T-helper 1 cell treated with Interleukin-12 subunit alpha and Interleukin-12 subunit beta and Interleukin-4 antibody, amounts not matched to agents 30 ng/mL and 1 ng/mL, for 36 hours (primary cell): ENCODE data around the gene RNF225. TPM values are rescaled to one million over a fixed set of nuclear protein-coding genes. Genes with fewer than 3 reads are reported as not detected.
"Not testable (repeated sequence)": the region's sequence is repeated elsewhere in the genome, so short reads cannot be mapped to it uniquely, and the experiment has no call there.

Experiments
- intact Hi-C: fragments of 100-400 bp; cut with micrococcal nuclease; formaldehyde crosslinking; loops from one replicate; pipeline ENCODE4 v1.15.1; 2024
- total RNA-seq: library from RNA; stranded (reverse); gene quantifications from 2 replicates; pipeline ENCODE4 v1.2.3, GENCODE V29; 2022

The RNF225 gene
- total RNA-seq: 0.29 TPM in 1 of 2 replicates, not detected in the other

DNA sequence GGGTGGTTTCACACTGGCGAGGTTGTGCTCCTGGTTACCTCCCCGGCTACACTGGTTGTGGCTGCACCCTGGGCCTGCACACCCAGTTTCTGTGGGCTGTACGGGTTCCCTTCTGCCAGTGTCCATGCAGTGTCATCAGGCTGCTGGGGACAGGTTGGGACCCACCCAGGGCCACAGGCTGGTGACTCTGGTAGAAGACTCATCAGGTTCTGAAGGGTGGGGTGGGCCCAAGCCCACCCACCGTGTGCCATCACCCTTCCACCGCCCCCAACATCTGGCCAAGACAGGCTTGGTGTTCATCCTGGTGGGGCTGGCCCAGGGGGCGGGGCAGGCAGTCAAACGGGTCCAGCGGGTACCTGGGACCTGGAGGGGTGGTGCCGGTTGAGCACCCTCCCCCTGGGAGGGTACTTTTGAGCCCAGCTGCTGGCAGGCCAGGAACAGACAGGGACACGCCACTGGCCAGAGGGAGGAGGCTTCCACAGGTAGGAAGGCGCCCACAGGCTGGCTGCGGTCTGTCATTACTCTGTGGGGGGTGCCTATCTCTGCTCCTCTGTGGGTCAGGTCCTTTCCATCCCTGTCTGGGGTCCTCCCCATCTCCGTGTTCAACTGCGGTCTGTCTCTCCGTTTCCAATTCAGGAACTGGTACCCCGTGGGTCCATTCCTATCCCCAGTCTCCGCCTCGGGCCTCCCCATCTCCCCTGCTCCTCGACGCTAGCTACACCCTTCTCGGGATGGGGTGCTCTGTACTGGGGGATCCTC, at the start of gene RNF225:
TSS of gene RNF225 (plus strand) at position 437 of the 759 bp plus-strand sequence. CDS start 434 bp downstream, outside the sequence.
- intact Hi-C loops: no loop called here

DNA sequence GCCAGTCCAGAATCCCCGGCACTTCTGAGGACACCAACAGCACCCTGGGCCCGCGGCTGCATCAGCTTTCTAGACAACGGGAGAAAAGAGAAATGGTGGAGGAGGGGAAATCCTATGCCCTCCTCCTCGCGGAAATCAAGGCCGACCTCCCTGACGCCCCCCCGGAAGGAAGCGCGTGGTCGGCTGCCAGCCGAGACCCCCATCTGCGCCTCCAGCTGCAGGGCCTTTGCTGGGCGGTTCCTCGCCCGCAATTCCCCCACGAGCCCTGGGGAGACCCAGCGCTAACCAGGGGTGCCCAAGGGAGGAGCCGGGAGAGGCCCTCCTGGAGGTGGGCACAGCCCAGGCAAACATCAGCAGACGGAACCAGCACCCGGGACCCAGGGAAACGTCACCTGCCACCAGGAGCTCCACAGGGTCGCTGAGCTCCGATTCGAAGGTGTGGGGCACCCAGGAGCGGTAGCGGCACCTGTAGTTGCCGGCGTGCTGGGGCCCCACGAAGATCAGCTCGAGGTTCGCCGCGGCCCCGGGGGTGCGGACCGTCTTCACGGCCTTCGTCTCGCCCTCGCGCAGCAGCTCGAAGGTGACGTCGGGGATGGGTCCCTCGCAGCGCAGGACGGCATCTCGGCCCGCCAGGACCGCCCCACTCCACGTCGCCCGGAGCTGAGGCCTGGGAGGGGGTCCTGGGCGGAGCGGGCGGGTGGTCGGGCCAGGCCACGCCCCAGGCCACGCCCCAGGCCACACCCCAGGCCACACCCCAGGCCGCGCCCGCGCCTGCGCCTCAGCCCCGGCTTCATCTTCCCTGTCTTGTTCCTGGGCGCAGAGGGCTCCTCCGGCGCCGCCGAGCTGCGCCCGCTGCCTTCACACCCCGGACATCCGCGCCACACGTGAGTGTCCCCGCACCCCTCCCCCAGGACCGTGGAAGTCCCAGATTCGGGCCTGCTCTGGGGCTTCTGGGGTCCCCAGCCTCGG, 48.2 kb upstream of the RNF225 start:
- intact Hi-C loops: loop anchor here (1.0 kb wide), 8 partner anchors 9 to 69 kb away; partner anchors contain the start of genes ERVK3-1, ZNF497, ZNF584 and ZNF8

DNA sequence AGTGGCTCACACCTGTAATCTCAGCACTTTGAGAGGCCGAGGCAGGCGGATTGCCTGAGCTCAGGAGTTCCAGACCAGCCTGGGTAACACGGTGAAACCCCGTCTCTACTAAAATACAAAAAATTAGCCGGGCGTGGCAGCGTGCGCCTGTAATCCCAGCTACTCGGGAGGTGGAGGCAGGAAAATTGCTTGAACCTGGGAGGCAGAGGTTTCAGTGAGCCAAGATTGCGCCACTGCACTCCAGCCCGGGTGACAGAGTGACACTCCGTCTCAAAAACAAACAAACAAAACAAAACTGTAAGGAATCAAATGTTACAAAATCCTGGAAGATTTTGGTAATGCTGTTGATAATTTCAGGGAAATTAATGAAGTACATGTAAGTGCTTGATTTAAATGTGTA, 47.4 kb upstream of the RNF225 start:
- intact Hi-C loops: not testable (repeated sequence)

DNA sequence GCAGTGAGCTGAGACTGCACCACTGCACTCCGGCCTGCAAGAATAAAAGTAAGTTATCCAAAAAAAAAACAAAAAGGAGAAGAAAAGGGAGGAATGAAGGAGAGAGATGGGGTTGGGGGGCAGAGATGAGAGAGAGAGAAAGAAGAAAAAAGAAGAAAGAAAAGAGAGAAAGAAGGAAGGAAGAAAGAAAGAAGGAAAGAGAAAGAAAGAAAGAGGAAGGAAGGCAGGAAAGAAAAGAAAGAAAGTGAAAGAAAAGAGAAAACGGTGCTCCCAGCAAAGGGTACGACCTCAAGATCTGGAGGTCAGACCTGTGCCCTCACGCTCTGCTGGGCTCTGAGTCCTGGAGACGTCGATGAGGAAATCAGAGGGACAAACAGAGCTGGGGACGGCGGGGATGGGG, 45.9 kb upstream of the RNF225 start:
- intact Hi-C loops: no loop called here

DNA sequence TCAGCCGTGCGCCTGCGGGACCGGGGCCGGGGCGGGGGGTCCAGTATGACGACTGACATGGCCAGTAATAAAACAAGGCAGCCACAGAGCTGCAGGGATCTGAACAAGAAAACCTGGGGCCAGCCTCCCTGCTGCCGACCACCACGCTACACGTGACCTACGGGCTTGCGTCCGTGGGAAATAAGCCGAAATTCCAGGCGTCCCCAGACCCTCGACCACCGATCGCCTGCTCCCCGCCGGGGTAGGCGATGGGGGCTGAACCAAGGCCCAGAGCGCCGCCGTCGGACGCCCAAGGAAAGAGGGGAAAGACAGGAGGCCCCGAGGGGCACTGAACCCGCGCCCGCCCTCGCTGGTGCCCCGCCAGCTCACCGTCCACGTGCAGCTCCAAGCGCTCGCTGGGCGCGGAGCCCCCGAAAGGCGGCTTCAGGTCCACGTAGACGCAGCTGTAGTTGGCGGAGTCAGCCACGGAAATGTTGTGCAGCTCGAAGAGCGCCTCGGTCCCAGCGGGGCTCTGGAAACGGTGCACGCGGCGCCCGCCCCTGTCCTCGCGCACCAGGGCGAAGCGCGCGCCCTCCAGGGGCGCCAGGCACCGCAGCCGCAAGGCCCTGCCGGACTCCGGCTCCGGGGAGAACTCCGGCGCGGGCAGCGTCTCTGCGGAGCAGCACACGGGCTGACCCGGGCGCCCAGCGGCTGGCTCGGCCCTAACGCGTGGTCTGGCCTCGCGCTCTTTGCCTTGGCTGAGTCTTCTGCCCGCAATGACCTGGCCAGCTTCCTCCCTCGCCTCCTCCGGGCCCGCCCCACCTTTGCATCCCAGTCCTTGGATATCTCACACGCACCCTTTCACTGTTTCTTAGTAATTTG, 45.2 kb upstream of the RNF225 start:
- intact Hi-C loops: no loop called here

DNA sequence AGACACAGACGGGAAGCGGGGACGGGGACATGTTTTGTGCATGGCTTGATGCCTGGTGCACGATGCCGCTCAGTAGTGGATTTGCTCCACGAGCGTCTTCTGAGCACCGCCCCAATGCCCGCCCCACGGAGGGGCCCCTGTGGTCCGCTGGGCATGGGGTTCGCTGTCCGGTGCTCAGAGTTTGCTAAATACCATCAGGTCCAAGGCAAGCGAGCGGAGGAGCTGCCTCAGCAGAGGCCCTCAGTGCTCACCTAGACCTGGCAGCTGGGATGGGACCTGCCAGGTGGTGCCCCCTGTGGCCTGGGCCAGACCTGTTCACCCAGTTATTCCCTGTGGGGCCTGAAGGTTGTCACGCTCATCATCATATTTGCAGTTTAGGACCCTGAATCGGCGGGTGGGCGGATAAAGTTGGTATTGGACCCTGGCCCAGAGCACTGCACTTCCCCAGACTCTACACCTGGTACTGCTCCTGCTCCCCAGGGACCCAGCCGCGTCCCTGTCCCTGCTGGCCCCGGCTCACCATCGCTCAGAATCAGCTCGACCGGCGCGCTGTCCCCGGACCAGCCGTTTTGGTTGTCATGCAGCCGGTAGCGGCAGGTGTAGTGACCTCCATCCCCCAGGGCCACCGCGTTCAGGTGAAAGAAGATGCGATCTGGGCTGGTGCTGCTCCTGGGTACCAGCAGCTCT, 44.4 kb upstream of the RNF225 start:
- intact Hi-C loops: no loop called here

DNA sequence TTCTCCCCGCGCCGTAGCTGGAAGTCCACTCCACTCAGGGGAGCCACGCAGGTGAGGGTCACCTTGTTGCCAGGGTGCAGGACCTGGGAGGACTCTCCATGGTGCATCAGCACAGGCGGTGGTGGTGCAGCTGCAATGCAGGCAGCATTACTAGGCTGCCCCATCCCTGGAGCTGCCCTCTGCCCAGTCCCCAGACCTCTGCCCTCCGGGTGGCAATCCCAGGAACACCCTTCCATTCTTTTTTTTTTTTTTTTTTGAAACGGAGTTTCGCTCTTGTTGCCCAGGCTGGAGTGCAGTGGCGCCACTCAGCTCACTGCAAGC, 43.9 kb upstream of the RNF225 start:
- intact Hi-C loops: no loop called here

DNA sequence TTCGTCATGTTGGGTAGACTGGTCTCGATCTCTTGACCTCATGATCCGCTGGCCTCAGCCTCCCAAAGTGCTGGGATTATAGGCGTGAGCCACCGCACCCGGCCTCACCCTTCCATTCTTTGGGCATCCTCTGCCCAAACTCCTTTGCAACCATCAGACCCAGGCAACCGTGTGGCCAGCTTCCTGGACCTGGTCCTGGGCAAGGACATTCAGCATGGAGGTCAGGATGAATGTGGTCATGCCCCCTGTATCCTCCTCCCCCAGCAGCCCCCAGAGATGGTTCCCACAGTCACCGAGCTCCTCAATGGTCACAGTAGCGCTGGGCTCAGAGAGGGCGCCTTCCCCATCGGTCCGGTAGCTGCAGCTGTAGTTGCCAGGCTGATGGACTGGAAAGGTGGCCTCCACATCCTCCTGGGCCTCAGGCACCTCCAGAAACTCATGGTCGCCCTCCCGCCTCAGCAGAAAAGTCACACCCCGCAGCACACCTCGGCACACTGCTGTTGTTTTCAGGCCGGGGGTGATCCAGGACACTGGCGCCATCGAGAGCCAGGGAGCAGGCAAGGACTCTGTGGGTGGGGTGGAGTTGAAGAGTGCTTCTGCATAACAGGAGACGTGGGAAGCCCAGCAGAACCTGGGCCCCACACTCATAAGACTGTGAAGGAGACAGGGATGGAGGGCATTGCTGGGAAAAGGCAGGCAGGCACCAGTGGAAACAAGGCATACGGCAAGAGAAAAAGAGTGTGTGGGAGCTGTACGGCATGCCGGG, 43.3 kb upstream of the RNF225 start:
- intact Hi-C loops: no loop called here

DNA sequence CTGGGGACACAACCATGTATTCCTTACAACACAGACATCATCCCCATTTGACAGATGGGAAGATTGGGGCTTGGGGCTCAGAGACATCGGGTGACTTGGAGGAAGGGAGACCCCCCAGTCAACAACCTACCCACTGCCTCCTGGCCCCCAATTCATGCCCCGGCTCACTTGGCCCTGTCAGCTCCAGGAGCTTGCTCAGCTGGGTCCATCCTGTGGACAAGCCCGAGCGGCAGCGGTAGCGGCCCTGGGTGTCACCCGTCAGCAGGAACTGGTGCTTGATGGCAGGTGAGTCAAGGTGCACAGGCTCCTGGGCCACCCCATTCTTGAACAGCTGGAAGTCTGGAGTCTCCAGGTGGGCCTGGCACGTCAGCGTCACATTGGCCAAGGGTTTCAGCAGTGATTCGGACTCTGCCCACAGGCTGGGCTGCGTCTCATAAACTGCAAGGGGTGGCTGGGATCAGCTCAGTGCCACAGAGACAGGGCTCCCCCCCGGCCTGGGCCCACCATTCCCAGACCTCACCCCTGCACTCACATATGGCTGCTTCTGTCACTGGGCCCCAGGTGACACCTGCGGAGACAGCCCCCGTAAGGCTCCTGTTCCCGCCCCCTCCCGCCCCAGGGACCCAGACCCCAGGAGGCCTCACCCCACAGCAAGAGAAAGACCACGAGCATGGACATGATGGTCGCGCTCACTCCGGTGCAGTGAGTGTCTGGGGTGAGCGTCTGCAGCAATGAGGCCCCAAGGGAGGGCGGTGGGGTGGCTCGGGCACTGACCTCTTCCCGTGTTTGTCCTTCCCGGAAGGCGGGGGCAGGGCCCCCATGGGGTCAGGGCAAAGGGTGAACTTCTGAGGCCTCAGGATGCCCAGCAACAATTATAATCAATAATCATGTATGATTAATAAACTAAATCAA, 42.4 kb upstream of the RNF225 start, which contains the start of gene A1BG:
TSS of gene A1BG (minus strand) at position 733 of the 912 bp plus-strand sequence. CDS start at position 678, 55 bp downstream.
- intact Hi-C loops: loop anchor here (1.0 kb wide), 1 partner anchor 24 kb away; no protein-coding TSS in a partner anchor

DNA sequence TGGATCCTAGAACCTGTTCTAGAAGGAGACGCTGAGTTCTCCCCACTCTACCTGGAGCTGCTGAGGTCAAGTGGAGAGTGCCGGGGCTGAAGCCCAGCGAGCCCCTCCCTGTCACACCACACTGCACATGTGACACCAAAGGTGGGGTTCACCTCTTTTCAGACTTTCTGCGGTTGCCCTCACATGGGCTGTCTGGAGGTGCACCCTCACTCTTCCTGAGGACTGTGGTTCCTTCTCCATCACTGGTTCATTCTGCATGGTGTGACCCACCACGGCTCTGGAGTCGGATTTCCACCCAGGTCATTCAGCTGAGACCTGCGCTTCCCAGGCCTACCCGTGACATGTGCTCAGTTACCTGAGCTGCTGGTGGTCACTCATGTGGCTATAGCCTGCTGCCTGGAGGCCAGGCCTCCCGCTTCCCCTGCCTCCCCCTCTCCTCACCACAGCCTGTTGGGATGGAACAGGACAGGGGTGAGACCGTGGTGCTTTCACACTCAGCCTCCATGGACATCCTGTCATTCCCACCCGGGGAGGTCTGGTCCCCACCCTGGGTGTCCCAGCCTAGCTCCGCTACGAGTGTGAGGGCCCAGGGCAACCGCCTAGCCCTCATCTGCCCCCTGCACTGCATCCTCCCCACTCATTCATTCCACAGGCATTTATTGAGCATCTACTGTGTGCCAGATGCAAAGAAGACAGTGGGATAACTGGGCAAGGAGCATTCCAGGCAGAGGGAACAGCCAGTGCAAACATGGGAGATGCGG, 41.6 kb upstream of the RNF225 start:
- intact Hi-C loops: loop anchor here (1.0 kb wide), 1 partner anchor 25 kb away; no protein-coding TSS in a partner anchor

DNA sequence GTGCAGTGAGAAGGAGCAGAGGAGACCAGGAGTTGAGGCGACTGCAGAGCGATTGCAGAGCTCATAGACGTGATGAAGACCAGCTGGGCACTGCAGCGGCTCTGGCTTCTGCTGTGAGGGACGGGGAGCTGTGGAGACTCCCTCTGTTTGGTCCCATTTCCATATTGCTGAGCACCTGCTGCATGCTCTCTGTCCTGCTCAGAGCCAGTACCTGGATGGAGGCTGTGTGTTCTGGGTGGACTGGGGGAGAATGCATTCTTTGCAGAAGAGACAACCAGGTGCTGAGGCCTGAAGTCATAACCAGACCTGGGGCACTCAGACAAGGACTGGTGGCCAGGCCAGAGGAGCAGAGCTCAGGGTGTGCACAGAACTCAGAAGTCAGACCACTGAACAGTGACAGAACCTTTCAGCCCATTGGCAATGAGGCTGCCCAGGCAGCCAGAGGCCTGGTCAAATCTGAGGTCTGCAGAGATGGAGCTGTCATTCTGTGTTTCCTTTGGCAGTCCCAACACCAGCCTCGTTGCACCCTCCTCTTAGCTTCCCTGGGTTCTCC, 40.9 kb upstream of the RNF225 start:
- intact Hi-C loops: no loop called here

DNA sequence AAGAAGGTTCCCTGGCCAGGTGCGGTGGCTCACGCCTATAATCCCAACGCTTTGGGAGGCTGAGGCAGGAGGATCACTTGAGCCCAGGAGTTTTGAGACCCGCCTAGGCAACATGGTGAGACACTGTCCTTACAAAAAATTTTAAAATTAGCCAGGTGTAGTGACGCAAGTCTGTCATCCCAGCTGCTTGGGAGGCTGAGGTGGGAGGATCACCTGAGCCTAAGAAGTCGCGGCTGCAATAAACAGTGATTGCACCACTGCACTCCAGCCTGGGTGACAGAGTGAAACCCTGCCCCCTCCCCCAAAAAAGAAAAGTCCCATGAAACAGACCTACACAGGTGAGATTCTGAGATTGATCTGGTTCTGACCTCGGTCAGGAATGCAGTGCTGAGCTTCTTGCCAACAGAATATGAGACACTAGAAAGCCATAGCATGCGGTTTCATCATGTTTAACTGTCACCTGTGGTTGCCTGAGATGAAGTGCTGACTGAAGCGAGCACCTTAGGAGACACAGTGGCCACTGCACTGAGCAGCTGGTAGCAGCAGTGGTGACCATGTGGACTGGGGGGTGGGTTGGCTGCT, 40.1 kb upstream of the RNF225 start:
- intact Hi-C loops: no loop called here

DNA sequence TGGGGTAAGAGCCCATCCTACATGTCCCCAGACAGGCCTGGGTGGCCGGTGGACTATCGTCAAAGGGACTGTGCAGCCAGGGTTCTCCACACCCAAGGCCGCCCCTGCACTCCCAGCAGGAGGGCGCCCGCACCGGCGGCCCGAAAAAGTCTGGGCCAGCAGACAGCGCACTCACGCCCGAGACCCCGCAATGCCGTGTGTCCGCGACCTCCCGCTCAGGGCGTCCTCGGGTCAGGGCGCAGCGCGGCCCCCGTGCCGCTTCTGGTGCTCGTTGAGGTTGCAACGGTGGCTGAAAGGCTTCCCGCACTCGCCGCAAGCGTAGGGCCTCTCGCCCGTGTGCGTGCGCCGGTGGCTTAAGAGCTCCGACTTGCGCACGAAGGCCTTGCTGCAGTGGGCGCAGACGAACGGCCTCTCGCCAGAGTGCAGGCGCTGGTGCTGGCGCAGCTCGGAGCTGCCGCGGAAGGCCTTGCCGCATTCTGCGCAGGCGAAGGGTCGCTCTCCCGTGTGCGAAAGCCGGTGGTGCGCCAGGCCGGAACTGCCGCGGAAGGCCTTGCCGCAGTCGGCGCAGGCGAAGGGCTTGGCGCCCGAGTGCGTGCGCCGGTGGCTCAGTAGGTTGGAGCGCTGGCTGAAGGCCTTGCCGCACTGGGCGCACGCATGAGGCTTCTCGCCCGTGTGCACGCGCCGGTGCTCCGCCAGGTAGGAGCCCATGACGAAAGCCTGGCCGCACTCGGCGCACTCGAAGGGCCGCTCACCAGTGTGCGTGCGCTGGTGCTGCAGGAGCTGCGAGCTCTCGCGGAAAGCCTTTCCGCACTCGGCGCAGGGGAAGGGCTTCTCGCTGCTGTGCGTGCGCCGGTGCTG, 39.3 kb upstream of the RNF225 start:
- intact Hi-C loops: loop anchor here (1.0 kb wide), 1 partner anchor 9 kb away; no protein-coding TSS in a partner anchor

DNA sequence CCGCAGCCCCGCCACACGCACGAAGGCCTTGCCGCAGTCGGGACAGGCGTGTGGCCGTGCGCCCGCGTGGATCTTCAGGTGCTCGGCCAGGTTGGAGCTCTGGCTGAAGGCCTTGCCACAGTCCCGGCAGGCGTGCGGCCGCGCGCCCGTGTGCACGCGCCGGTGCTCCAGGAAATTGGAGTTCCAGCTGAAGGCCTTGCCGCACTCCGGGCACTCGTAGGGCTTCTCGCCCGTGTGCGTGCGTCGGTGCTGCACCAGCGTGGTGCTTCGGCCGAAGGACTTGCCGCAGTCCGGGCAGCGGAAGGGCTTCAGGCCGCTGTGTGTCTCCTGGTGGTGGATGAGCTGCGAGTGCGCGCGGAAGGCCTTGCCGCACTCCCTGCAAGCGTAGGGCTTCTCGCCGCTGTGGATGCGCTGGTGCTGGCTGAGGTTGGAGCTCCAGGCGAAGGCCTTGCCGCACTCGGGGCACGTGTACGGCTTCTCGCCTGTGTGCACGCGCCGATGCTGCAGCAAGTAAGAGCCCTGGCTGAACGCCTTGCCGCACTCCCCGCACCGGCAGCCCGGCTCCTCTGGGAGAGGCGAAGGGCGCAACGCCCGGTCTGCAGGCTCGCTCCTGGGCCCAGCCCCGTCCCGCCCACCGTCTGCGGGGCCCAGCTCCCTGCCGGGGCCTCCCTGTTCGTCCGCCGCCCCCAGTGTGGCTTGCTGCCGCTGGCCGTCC, 38.5 kb upstream of the RNF225 start:
- intact Hi-C loops: loop anchor here (1.0 kb wide), 1 partner anchor 10 kb away; no protein-coding TSS in a partner anchor

DNA sequence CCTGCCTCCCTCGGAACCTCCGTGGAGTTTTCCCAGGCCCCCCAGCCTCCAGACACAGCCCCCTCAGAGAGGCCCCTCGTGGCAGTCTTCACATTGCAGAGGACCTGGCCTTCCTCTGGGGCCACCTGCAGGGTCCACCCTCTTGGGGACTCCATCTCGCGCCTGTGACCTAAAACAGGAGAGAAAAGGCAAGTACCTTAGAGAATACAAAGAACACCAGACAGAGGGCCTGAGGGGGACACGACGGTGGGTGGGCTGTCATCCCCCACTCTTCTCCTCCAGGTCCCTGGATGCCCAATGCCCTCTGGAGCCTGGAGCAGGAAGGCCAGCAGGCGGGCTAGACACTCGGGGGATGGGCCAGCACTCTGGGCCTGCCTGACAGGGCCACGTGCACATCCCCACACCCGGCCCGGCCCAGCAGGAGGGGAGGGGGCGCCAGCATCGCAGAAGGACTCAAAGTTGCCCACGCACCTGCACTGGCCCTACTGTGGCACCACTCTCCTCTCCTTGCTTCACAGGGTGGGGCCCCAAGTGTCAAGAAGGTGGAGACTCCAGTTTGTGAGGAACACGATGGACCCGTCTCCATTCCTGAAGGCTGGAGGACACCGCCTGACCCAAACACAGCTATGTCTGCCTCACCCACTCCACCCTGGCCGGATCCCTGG, 37.8 kb upstream of the RNF225 start:
- intact Hi-C loops: no loop called here
